Adrenal gland (tissue), 5 donors: ENCODE data around the gene HDAC4.

Experiments
- POLR2A ChIP-seq, 2 donors: fragments of 450-650 bp; IDR thresholded peaks; one replicate each; pipeline ENCODE4 v1.6.1; 2017; ENCODE audit warnings: antibody characterized with exemption in 2 of 2, mild to moderate bottlenecking in 2 of 2, moderate library complexity in 1 of 2
- TF ChIP-seq, protein P1 (sequence below), 6 experiments: fragments of 450-650 bp in 4 of 6; fragments of 200-600 bp in 2 of 6; sonication (generic) in 1 of 6; IDR thresholded peaks; 1 replicate in 5 of 6; 2 replicates in 1 of 6; pipeline versions ENCODE4 v1.5.1 to v1.8.0; 2016 to 2021; ENCODE audit warnings: antibody characterized with exemption in 6 of 6, mild to moderate bottlenecking in 2 of 6, moderate library complexity in 1 of 6
- donor health status: DM: no; HTN: no; CAD: no.

DNA sequence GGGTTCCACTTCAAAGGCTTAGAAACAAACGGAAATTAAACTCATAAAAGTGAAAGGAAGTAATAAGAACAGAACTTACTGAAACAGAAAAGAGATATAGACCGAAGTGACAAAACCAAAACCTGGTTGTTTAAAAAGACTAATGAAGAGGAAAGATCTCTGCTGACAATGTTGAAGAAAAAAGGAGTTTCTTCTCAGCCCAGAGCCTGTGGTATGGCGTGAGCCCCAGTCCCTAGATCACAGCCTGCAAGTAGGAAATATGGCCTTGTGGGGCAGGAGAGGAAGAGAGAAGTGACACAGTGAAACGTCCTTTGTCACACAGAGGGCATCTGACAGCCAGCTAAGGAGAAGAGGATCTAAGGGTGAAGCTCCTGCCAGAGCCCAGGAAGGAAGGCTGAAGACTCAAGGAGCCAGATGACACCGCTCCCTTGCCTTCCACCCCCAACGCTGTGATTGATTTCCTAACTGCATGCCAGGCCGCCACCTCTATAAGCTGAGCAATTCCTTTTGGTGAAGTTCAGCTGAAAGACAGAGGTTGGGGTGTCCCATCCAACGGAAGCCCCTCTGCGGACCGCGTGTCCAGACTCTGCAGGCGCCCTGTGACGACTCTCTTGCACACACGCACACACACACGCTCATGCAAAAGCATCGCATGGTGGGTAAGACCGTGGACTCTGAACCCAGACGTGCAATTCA, 141.1 kb downstream of the HDAC4 start:
- no peak for TF ChIP-seq POLR2A (IDR thresholded peaks at IDR 0.05)
- TF ChIP-seq, protein P1, sequence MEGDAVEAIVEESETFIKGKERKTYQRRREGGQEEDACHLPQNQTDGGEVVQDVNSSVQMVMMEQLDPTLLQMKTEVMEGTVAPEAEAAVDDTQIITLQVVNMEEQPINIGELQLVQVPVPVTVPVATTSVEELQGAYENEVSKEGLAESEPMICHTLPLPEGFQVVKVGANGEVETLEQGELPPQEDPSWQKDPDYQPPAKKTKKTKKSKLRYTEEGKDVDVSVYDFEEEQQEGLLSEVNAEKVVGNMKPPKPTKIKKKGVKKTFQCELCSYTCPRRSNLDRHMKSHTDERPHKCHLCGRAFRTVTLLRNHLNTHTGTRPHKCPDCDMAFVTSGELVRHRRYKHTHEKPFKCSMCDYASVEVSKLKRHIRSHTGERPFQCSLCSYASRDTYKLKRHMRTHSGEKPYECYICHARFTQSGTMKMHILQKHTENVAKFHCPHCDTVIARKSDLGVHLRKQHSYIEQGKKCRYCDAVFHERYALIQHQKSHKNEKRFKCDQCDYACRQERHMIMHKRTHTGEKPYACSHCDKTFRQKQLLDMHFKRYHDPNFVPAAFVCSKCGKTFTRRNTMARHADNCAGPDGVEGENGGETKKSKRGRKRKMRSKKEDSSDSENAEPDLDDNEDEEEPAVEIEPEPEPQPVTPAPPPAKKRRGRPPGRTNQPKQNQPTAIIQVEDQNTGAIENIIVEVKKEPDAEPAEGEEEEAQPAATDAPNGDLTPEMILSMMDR (IDR thresholded peaks at IDR 0.05), result no peak
